GM18858 (cell line): ENCODE results near the gene ARMC2.

Experiments
- ATAC-seq: cut with Tn5 transposase; IDR thresholded peaks from one replicate; pipeline ENCODE4 v1.9.1; 2021; ENCODE audit not compliant: unreplicated experiment

ARMC2 gene

GRCh38 chr6:108982154-108983113 lies 134.2 kb downstream of the ARMC2 start:
- no peak for ATAC-seq

- ATAC-seq: no peak
These were observed 134.9 kb downstream of the ARMC2 start for GRCh38 chr6:108983151-108983550.

- no peak for ATAC-seq
These were observed 137.1 kb downstream of the ARMC2 start for GRCh38 chr6:108985301-108985700.

GRCh38 chr6:108987156-108987555 lies 138.9 kb downstream of the ARMC2 start:
- no peak for ATAC-seq

- ATAC-seq: no peak
These were observed 140.1 kb downstream of the ARMC2 start for GRCh38 chr6:108988296-108988695.

- no peak for ATAC-seq
These were observed 140.5 kb downstream of the ARMC2 start for GRCh38 chr6:108988765-108989164.

GRCh38 chr6:108989700-108990099 lies 141.5 kb downstream of the ARMC2 start:
- ATAC-seq: no peak

GRCh38 chr6:108993876-108994275 lies 145.7 kb downstream of the ARMC2 start:
- ATAC-seq: no peak

GRCh38 chr6:108995296-108995695 lies 147.1 kb downstream of the ARMC2 start:
- ATAC-seq: no peak

GRCh38 chr6:108996208-108996607 lies 148.0 kb downstream of the ARMC2 start:
- no peak for ATAC-seq

- ATAC-seq: no peak
These were observed 150.3 kb downstream of the ARMC2 start for GRCh38 chr6:108998485-108998884.

- no peak for ATAC-seq
These were observed 151.2 kb downstream of the ARMC2 start for GRCh38 chr6:108999428-108999827.

GRCh38 chr6:109000289-109000688 lies 152.1 kb downstream of the ARMC2 start:
- no peak for ATAC-seq

- ATAC-seq: no peak
These were observed 153.2 kb downstream of the ARMC2 start for GRCh38 chr6:109001291-109001894.

GRCh38 chr6:109002051-109002697 lies 154.0 kb downstream of the ARMC2 start:
- ATAC-seq: no peak

- ATAC-seq: no peak
These were observed 154.7 kb downstream of the ARMC2 start for GRCh38 chr6:109002882-109003281.

GRCh38 chr6:109006818-109007217 lies 158.6 kb downstream of the ARMC2 start:
- ATAC-seq: no peak

- ATAC-seq: no peak
These were observed 159.3 kb downstream of the ARMC2 start for GRCh38 chr6:109007521-109007920.

- peak; percentile 47 for ATAC-seq
These were observed 159.8 kb downstream of the ARMC2 start for GRCh38 chr6:109008054-109008453.

GRCh38 chr6:109008537-109009235 lies 160.5 kb downstream of the ARMC2 start:
- ATAC-seq: no peak
